GM21619 (cell line): Measurements from ENCODE around the gene SPATA31A1.
"Not testable (repeated sequence)": the region's sequence is repeated elsewhere in the genome, so short reads cannot be mapped to it uniquely, and the experiment has no call there.

Experiments
- ATAC-seq: cut with Tn5 transposase; IDR thresholded peaks from one replicate; pipeline ENCODE4 v1.9.1; 2021; ENCODE audit not compliant: unreplicated experiment

SPATA31A1 gene

GRCh38 chr9:39355369-39355768, at the start of gene SPATA31A1:
Gene SPATA31A1 (plus strand): TSS chr9:39355669. CDS start chr9:39355731, 62 bp downstream.
- not testable (repeated sequence) for ATAC-seq

- ATAC-seq = not testable (repeated sequence)
Observed at GRCh38 chr9:39407261-39408204, 52.1 kb downstream of the SPATA31A1 start.

- not testable (repeated sequence) for ATAC-seq
Observed at GRCh38 chr9:39411254-39411940, 55.9 kb downstream of the SPATA31A1 start.
